Transverse colon (tissue), 4 donors: ENCODE data around the gene SRSF11. TPM values are rescaled to one million over a fixed set of nuclear protein-coding genes. Genes with fewer than 3 reads are reported as not detected.

Source experiments
- DNase-seq: peaks from one replicate; pipeline ENCODE4 v3.0.0-alpha.2; 2019
- H3K27ac ChIP-seq, 4 donors: fragments of 200-600 bp; sonication (generic); 2 replicates each; pipeline ENCODE4 v1.5.1; 2016 to 2018; ENCODE audit warnings: inconsistent platforms in 4 of 4
- H3K27me3 ChIP-seq: fragments of 200-600 bp; sonication (generic); 2 replicates; pipeline ENCODE4 v1.5.1; 2017; ENCODE audit warnings: inconsistent platforms
- H3K36me3 ChIP-seq, 4 donors: fragments of 200-600 bp; sonication (generic); 2 replicates each; pipeline ENCODE4 v1.5.1; 2017 to 2019; ENCODE audit warnings: inconsistent platforms in 4 of 4
- H3K4me1 ChIP-seq, 4 donors: fragments of 200-600 bp; sonication (generic); 2 replicates each; pipeline ENCODE4 v1.5.1; 2017 to 2020; ENCODE audit warnings: inconsistent platforms in 4 of 4
- H3K4me3 ChIP-seq, 4 donors: fragments of 200-600 bp; sonication (generic); 1 replicate in 1 of 4; 2 replicates in 3 of 4; pipeline versions ENCODE4 v1.5.1 to v1.6.1; 2017 to 2019; ENCODE audit warnings: inconsistent platforms in 4 of 4
- H3K9me3 ChIP-seq, 2 donors: fragments of 200-600 bp; sonication (generic); 2 replicates each; pipeline ENCODE4 v1.5.1; 2017 to 2019; ENCODE audit warnings: inconsistent platforms in 2 of 2
- POLR2A ChIP-seq: fragments of 450-650 bp; IDR thresholded peaks from one replicate; pipeline ENCODE4 v1.6.1; 2016; ENCODE audit warnings: antibody characterized with exemption, mild to moderate bottlenecking, moderate library complexity
- POLR2AphosphoS5 ChIP-seq, 3 donors: sonication (generic); formaldehyde crosslinking; IDR thresholded peaks; one replicate each; pipeline ENCODE4 v1.6.1; 2016; ENCODE audit warnings: antibody characterized with exemption in 3 of 3
- in situ Hi-C, 4 donors: fragments of 200-750 bp; cut with MboI; loops; one replicate each; pipeline versions ENCODE4 v1.15.0 to v1.15.1; 2017; ENCODE audit warnings: low sequenced_read_pairs in 3 of 4, low pct_ligation_motif_present in 1 of 4, low pct_unique_long_range_greater_than_20kb in 1 of 4
- intact Hi-C: fragments of 100-400 bp; cut with DNase I; formaldehyde crosslinking; loops from one replicate; pipeline ENCODE4 v1.15.1; 2023; ENCODE audit warnings: low total_unique reads
- small RNA-seq, 4 donors: library from RNA; depleted of rRNA; stranded (forward); fragments of <200 nt; gene quantifications; one replicate each; pipeline ENCODE3, GENCODE V24; 2016
- total RNA-seq, 4 donors: library from RNA; depleted of rRNA; stranded (reverse); fragments of >200 nt; gene quantifications; one replicate each; pipeline ENCODE4 v1.1.0, GENCODE V29; 2016
- TF ChIP-seq, protein P1 (sequence below), 5 experiments: fragments of 200-600 bp in 3 of 5; fragments of 450-650 bp in 2 of 5; sonication (generic) in 3 of 5; IDR thresholded peaks; 1 replicate in 2 of 5; 2 replicates in 3 of 5; pipeline ENCODE4 v1.5.1; 2016 to 2017; ENCODE audit warnings: antibody characterized with exemption in 5 of 5, inconsistent platforms in 3 of 5, mild to moderate bottlenecking in 2 of 5, moderate library complexity in 1 of 5

SRSF11 gene
- total RNA-seq, 4 donors from 2014 or later: 103 to 573 (median 189) TPM

DNA sequence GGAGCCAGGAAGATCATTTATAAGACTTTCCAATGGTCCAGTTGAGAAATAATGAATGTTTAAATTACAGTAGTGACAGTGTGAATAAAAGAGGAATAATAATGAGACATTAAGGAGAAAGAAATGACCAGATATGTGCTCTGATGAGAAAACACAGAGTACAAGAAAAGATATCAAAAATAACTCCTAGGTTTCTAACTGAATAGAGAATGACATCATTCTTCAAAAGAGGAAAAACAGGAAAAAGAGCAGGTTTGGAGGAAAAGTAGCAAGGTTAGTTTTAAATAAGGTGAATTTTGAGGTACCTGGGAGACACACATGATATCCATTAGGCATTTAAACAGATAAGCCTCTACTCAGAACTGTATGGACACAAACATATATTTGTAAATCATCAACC lies 78.3 kb downstream of the SRSF11 start:
- no peaks in the 10 kb centered on the region for H3K4me1 ChIP-seq
- peaks cover 0 to 42% (median 16%) of the 10 kb centered on the region in 4 donors for H3K36me3 ChIP-seq
- H3K27ac ChIP-seq: no peak overlapping the region
- DNase-seq: no peak
- no peak overlapping the region for H3K4me3 ChIP-seq
- TF ChIP-seq POLR2AphosphoS5 (IDR thresholded peaks at IDR 0.05) (no peak), POLR2A (no peak)
- TF ChIP-seq, protein P1, sequence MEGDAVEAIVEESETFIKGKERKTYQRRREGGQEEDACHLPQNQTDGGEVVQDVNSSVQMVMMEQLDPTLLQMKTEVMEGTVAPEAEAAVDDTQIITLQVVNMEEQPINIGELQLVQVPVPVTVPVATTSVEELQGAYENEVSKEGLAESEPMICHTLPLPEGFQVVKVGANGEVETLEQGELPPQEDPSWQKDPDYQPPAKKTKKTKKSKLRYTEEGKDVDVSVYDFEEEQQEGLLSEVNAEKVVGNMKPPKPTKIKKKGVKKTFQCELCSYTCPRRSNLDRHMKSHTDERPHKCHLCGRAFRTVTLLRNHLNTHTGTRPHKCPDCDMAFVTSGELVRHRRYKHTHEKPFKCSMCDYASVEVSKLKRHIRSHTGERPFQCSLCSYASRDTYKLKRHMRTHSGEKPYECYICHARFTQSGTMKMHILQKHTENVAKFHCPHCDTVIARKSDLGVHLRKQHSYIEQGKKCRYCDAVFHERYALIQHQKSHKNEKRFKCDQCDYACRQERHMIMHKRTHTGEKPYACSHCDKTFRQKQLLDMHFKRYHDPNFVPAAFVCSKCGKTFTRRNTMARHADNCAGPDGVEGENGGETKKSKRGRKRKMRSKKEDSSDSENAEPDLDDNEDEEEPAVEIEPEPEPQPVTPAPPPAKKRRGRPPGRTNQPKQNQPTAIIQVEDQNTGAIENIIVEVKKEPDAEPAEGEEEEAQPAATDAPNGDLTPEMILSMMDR (IDR thresholded peaks at IDR 0.05): no peak
- H3K27me3 ChIP-seq: no peaks in the 10 kb centered on the region
- intact Hi-C loops (no loop called here), in situ Hi-C loops (no loop called here)
- no peaks in the 10 kb centered on the region for H3K9me3 ChIP-seq

Small RNA genes lying within 50 kb of the gene (small RNA-seq; reads per million reads assigned to genes)
- gene RN7SL242P: 0 to 4.1 (median 0.16) reads per million in 4 donors

Other genes starting within 250 kb of the SRSF11 start
- 10 to 100 TPM in 3 of 4 donors, under 1 TPM in 1; 0.37 to 14.1 (median 12.2) TPM for gene LRRC40, start 15.8 kb upstream of the SRSF11 start, total RNA-seq
- 10 to 100 TPM; 10.7 to 35.5 (median 27.1) TPM for gene ANKRD13C, start 133.3 kb downstream of the SRSF11 start, total RNA-seq
- gene CTH, start 189.9 kb downstream of the SRSF11 start, total RNA-seq: 1 to 10 TPM in 3 of 4 donors, not detected in 1; 1.9 to 8.6 (median 3.4) TPM